Tibial artery (tissue), 4 donors: ENCODE data around the gene SFMBT2.

ENCODE experiments used
- DNase-seq, 2 donors: peaks; one replicate each; pipeline ENCODE4 v3.0.0-alpha.2; 2019
- H3K27ac ChIP-seq, 2 donors: fragments of 200-600 bp; sonication (generic) in 1 of 2; 1 replicate in 1 of 2; 2 replicates in 1 of 2; pipeline ENCODE4 v1.5.1; 2018 to 2019; ENCODE audit warnings: mild to moderate bottlenecking in 1 of 2
- H3K27me3 ChIP-seq, 2 donors: fragments of 200-600 bp; sonication (generic) in 1 of 2; one replicate each; pipeline versions ENCODE4 v1.5.1 to v1.6.0; 2016 to 2019
- H3K36me3 ChIP-seq, 3 donors: fragments of 200-600 bp; sonication (generic) in 2 of 3; one replicate each; pipeline ENCODE4 v1.5.1; 2016 to 2019; ENCODE audit warnings: mild to moderate bottlenecking in 2 of 3
- H3K4me1 ChIP-seq, 4 donors: fragments of 200-600 bp; sonication (generic) in 2 of 4; 1 replicate in 3 of 4; 2 replicates in 1 of 4; pipeline ENCODE4 v1.5.1; 2016 to 2019
- H3K4me3 ChIP-seq, 2 donors: fragments of 200-600 bp; sonication (generic) in 1 of 2; 1 replicate in 1 of 2; 2 replicates in 1 of 2; pipeline ENCODE4 v1.5.1; 2018 to 2019; ENCODE audit warnings: mild to moderate bottlenecking in 2 of 2
- H3K9me3 ChIP-seq, 3 donors: fragments of 200-600 bp; sonication (generic) in 1 of 3; one replicate each; pipeline ENCODE4 v1.5.1; 2016 to 2019
- intact Hi-C: fragments of 100-400 bp; cut with DNase I; formaldehyde crosslinking; loops from one replicate; pipeline ENCODE4 v1.15.0; 2023; ENCODE audit warnings: low total_unique reads
- TF ChIP-seq, protein P1 (sequence below), 2 experiments: fragments of 200-600 bp in 1 of 2; fragments of 450-650 bp in 1 of 2; IDR thresholded peaks; one replicate each; pipeline ENCODE4 v1.5.1; 2017 to 2019; ENCODE audit warnings: antibody characterized with exemption in 2 of 2, mild to moderate bottlenecking in 1 of 2, moderate library complexity in 1 of 2

The SFMBT2 gene

DNA sequence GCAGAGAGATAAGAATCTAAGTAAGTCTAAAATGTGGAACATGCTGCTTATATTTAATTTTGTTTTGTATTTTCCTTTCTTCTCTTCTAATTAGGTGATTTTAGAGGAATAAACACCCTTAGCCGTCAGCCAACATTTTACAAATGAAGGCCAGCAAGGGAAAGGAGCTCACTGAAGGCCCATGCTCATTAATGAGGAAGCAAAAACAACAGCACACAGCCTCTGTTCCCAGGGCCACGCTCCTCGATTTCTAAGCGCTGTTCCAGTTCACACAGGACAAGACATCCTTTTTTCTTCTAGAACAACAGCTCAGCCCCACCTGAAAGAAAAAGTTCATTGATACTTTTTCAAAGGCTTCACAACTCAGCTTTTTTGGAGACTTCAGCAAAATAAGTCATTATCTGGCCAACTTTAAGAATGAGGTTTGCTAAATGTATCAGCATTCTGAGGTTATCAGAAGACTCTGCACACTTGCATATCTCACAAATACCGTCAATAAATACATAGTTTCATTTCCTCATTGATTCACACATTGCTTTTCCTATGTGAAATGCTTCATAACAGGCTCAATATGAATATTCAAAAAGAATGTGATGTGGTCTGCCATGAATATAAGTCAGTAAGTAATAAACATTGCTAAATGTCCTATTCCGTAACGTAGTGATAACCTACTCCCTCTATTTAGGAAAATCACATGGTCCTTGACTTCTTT is 34.8 kb upstream of the SFMBT2 start:
- Histone ChIP-seq H3K27me3 (peaks cover 0 to 10% of the 10 kb centered on the region in 2 donors), H3K4me1 (no peaks in the 10 kb centered on the region), H3K27ac (no peak overlapping the region), H3K4me3 (no peak overlapping the region), H3K36me3 (no peaks in the 10 kb centered on the region), H3K9me3 (peaks cover 0 to 7% (median 0%) of the 10 kb centered on the region in 3 donors)
- TF ChIP-seq, protein P1, sequence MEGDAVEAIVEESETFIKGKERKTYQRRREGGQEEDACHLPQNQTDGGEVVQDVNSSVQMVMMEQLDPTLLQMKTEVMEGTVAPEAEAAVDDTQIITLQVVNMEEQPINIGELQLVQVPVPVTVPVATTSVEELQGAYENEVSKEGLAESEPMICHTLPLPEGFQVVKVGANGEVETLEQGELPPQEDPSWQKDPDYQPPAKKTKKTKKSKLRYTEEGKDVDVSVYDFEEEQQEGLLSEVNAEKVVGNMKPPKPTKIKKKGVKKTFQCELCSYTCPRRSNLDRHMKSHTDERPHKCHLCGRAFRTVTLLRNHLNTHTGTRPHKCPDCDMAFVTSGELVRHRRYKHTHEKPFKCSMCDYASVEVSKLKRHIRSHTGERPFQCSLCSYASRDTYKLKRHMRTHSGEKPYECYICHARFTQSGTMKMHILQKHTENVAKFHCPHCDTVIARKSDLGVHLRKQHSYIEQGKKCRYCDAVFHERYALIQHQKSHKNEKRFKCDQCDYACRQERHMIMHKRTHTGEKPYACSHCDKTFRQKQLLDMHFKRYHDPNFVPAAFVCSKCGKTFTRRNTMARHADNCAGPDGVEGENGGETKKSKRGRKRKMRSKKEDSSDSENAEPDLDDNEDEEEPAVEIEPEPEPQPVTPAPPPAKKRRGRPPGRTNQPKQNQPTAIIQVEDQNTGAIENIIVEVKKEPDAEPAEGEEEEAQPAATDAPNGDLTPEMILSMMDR (IDR thresholded peaks at IDR 0.05), result no peak
- DNase-seq, result no peak
- intact Hi-C loops, result no loop called here

DNA sequence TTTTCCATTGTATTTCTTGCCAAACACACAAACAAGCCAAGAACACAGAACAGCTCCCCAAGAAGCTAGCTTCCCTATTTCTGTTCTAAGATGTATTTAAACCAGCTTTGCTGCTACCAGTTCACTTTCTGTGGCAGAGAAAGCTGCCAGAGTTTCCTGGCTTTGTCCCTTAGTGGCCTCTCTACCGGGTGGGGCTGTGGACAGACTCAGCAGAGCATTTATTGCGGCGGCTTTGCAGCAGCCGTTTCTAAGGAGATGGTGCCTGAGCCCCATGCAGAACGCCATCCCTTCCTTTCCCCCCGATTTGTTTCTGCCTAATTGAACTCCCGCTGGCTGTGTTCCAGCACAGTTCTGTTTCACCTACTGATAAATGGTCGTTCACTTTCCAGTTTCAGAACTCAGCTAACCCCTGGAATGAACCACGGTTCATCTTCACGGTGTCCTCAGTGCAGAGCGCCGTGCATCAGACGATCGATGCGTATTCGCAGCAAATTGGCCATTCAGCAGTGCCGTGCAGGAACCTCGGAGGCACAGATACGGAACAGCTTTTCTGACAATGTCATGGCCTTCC is 33.8 kb upstream of the SFMBT2 start:
- Histone ChIP-seq H3K4me1 (no peaks in the 10 kb centered on the region), H3K27ac (no peak overlapping the region), H3K36me3 (no peaks in the 10 kb centered on the region), H3K9me3 (peaks cover 0 to 7% (median 0%) of the 10 kb centered on the region in 3 donors), H3K27me3 (peaks cover 0 to 17% of the 10 kb centered on the region in 2 donors), H3K4me3 (no peak overlapping the region)
- TF ChIP-seq, protein P1 (IDR thresholded peaks at IDR 0.05), result no peak
- peak in 1 of 2 donors; percentile 25 for DNase-seq
- intact Hi-C loops, result no loop called here

DNA sequence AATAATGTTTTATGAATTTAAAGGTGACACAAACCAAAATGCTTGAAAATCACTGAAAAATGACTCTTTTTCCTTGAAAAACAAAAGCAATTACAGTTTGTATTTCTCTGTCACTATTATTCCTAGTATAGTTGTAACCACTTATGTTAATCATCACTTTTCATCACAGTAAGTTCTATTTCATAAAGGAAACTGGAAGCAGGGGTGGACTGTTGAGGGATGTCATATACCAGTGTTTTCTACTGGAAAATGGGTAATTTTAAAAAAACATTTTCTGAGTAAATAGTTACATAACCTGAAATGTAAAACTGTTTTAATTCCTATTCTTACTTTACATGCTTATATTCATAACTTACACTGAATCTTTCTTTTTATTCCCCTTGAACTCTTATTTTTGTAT is 32.2 kb upstream of the SFMBT2 start:
- H3K9me3 ChIP-seq, result no peaks in the 10 kb centered on the region
- no peak overlapping the region for H3K27ac ChIP-seq
- intact Hi-C loops, result no loop called here
- H3K4me1 ChIP-seq, result no peaks in the 10 kb centered on the region
- no peak for DNase-seq
- H3K4me3 ChIP-seq, result no peak overlapping the region
- no peaks in the 10 kb centered on the region for H3K36me3 ChIP-seq
- TF ChIP-seq, protein P1 (IDR thresholded peaks at IDR 0.05), result no peak
- peaks cover 0 to 20% of the 10 kb centered on the region in 2 donors for H3K27me3 ChIP-seq

DNA sequence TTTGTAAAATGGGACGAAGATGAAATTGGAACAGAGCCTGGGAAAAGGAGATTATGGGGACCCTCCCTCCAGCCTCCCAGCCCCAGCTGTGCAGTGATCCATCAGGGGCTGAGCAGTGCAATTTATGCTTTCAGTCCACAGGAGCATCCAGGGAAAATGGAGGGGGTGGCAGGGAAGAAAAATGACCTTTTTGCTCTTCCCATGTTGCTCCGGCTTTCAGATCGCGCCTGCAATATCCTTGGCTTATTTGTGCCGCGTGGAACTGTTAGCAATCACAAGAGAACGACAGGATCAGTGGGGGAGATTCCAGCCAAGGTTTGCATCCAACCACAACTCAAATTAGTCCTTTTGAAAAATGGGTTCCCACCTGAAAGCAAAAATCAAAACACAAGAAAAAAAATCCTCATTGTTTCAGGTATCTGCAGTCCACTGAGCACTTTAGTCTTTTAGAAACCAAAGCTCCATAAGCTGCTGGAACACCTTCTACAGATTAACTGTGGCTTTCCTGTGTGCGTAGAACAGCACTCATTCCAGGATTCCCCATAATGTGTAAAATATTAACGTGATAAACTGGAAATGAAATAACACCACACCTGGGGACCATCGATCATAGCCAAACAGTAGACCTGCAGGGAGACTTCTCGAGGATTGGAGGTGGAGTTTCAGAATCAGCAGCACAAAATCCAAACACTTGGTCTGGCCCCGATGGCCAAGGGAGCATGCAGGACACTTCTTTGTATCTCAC is 30.7 kb upstream of the SFMBT2 start:
- no peak for DNase-seq
- no peak overlapping the region for H3K27ac ChIP-seq
- H3K4me1 ChIP-seq, result no peaks in the 10 kb centered on the region
- TF ChIP-seq, protein P1 (IDR thresholded peaks at IDR 0.05), result no peak
- no peak overlapping the region for H3K4me3 ChIP-seq
- peaks cover 0 to 20% of the 10 kb centered on the region in 2 donors for H3K27me3 ChIP-seq
- no peaks in the 10 kb centered on the region for H3K9me3 ChIP-seq
- intact Hi-C loops, result no loop called here
- H3K36me3 ChIP-seq, result no peaks in the 10 kb centered on the region

DNA sequence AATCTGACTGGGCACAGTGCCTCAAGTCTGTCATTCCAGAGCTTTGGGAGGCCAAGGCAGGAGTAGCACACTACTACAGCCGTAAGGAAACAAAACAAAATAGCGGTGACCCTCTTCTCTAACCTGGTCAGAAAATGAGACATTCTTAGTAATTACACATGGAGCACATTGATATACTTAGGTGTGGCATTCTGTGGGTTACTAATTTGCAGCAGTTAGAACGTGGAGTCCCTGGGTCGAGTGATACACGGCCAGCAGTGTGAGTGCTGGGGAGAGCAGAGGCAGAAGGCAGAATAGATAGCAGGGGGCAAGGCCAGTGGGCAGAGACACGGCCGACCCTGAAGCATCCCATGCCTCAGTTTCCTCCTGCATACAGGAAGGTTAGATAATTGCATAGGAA is 28.9 kb upstream of the SFMBT2 start:
- DNase-seq, result no peak
- Histone ChIP-seq H3K4me3 (no peak overlapping the region), H3K36me3 (no peaks in the 10 kb centered on the region), H3K4me1 (no peaks in the 10 kb centered on the region), H3K9me3 (no peaks in the 10 kb centered on the region), H3K27ac (no peak overlapping the region), H3K27me3 (peaks cover 0 to 20% of the 10 kb centered on the region in 2 donors)
- intact Hi-C loops, result no loop called here
- TF ChIP-seq, protein P1 (IDR thresholded peaks at IDR 0.05), result no peak
